ENCODE results near the gene GPR27.

Gene GPR27, protein sequence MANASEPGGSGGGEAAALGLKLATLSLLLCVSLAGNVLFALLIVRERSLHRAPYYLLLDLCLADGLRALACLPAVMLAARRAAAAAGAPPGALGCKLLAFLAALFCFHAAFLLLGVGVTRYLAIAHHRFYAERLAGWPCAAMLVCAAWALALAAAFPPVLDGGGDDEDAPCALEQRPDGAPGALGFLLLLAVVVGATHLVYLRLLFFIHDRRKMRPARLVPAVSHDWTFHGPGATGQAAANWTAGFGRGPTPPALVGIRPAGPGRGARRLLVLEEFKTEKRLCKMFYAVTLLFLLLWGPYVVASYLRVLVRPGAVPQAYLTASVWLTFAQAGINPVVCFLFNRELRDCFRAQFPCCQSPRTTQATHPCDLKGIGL

DNA sequence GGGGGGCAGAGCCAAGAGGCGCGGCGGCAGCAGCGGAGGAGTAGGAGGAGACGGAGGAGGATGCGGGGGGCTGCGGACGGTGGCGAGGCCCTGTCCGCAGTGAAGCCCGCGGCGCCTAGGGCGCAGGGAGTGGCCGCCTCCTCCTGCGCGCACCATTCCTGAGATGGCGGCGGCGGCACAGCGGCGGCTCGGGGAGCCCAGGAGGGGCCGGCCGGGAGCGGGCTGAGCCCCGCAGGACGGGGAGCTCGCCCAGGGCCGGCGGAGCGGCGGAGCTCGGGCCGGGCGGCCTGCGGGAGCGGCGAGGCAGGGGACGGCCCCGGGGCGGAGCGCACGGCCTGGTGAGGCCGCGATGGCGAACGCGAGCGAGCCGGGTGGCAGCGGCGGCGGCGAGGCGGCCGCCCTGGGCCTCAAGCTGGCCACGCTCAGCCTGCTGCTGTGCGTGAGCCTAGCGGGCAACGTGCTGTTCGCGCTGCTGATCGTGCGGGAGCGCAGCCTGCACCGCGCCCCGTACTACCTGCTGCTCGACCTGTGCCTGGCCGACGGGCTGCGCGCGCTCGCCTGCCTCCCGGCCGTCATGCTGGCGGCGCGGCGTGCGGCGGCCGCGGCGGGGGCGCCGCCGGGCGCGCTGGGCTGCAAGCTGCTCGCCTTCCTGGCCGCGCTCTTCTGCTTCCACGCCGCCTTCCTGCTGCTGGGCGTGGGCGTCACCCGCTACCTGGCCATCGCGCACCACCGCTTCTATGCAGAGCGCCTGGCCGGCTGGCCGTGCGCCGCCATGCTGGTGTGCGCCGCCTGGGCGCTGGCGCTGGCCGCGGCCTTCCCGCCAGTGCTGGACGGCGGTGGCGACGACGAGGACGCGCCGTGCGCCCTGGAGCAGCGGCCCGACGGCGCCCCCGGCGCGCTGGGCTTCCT is at the start of gene GPR27:
GPR27 (plus strand) TSS at position 155 of the 909 bp plus-strand sequence; CDS start at position 350, 195 bp downstream.
- Histone ChIP-seq H3K4me1 (ENCODE audit: insufficient read depth, low read length) (no peaks in the 10 kb centered on the region), H3K27me3 (ENCODE audit: control insufficient read depth in 1 of 2, insufficient read depth in 2 of 2, low read length in 2 of 2) (no peaks in the 10 kb centered on the region), H3K4me3 (ENCODE audit: low read depth in 1 of 2, low read length in 2 of 2) (peak within 1 kb of the TSS; percentile 43 to 50), H3K27ac (ENCODE audit: low read depth, low read length) (no peak within 1 kb of the TSS), H3K9me3 (ENCODE audit: low read length) (no peaks in the 10 kb centered on the region), H3K36me3 (ENCODE audit: insufficient read depth, low read length) (no peaks in the 10 kb centered on the region), H3K9ac (ENCODE audit: low read length) (no peak within 1 kb of the TSS)

DNA sequence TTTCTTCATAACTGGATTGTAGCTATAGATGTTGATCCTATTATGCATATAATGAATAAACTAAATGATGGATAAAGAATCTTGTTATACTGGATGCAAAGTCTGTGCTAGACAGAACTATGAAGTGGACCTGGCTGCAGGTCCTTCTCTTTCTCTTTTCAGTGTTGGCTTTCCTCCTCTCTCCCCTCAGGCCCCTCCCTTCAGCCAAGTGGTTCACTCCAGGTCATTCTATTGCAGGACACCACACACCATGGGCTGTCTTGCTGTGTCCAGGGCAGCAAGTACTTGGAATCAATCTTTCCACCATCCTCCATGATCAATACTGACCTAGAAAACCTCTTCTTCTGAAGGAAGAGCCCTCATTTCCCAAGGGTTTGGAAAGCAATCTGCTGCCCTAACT is 48.7 kb upstream of the GPR27 start:
- H3K4me3 ChIP-seq (ENCODE audit: low read depth in 1 of 2, low read length in 2 of 2), result no peak overlapping the region
- H3K9ac ChIP-seq (ENCODE audit: low read length), result no peak overlapping the region
- H3K27me3 ChIP-seq (ENCODE audit: control insufficient read depth in 1 of 2, insufficient read depth in 2 of 2, low read length in 2 of 2), result no peaks in the 10 kb centered on the region
- H3K4me1 ChIP-seq (ENCODE audit: insufficient read depth, low read length), result peaks cover 7% of the 10 kb centered on the region
- H3K9me3 ChIP-seq (ENCODE audit: low read length), result no peaks in the 10 kb centered on the region
- H3K36me3 ChIP-seq (ENCODE audit: insufficient read depth, low read length), result peaks cover 18% of the 10 kb centered on the region
- H3K27ac ChIP-seq (ENCODE audit: low read depth, low read length), result no peak overlapping the region

DNA sequence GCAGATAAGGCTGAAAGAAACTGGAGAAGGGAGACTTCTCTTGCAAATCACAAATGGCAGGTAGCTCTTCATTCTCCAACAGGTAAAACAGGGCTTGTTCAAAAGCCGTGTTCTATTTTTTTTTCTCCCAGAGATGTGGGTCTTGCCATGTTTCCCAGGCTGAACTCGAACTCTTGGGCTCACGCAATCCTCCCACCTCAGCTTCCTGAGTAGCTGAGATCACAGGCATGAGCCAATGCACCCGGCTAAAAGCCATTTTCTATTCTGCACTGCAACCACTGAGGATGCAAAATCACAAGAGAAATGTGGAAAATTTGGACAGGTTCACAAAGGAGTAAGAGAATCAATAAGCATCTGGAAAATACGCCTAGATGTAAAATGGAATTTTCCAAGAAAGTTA is 48.0 kb upstream of the GPR27 start:
- Histone ChIP-seq H3K4me1 (ENCODE audit: insufficient read depth, low read length) (peaks cover 7% of the 10 kb centered on the region), H3K27ac (ENCODE audit: low read depth, low read length) (no peak overlapping the region), H3K36me3 (ENCODE audit: insufficient read depth, low read length) (peaks cover 22% of the 10 kb centered on the region), H3K9ac (ENCODE audit: low read length) (no peak overlapping the region), H3K9me3 (ENCODE audit: low read length) (no peaks in the 10 kb centered on the region), H3K27me3 (ENCODE audit: control insufficient read depth in 1 of 2, insufficient read depth in 2 of 2, low read length in 2 of 2) (no peaks in the 10 kb centered on the region), H3K4me3 (ENCODE audit: low read depth in 1 of 2, low read length in 2 of 2) (no peak overlapping the region)

DNA sequence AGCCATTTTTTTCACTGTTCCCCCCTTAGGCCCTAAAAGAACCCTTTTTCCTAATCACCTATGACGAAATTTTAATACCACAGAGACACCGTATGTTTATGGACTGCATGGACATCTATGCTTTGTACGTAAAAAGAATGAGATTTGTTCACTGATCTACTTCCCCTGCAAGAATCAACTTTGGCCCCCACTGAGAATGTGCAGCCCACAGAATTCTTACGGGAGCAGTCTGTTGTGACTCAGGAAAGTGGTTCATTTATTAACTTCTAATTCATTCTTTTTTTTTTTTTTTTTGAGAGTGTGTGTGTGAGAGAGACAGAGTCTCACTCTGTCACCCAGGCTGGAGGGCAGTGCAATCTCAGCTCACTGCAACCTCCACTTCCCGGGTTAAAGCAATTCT is 46.1 kb upstream of the GPR27 start:
- Histone ChIP-seq H3K4me3 (ENCODE audit: low read depth in 1 of 2, low read length in 2 of 2) (no peak overlapping the region), H3K9me3 (ENCODE audit: low read length) (no peaks in the 10 kb centered on the region), H3K4me1 (ENCODE audit: insufficient read depth, low read length) (peaks cover 12% of the 10 kb centered on the region), H3K27me3 (ENCODE audit: control insufficient read depth in 1 of 2, insufficient read depth in 2 of 2, low read length in 2 of 2) (no peaks in the 10 kb centered on the region), H3K9ac (ENCODE audit: low read length) (no peak overlapping the region), H3K27ac (ENCODE audit: low read depth, low read length) (no peak overlapping the region), H3K36me3 (ENCODE audit: insufficient read depth, low read length) (peaks cover 22% of the 10 kb centered on the region)

DNA sequence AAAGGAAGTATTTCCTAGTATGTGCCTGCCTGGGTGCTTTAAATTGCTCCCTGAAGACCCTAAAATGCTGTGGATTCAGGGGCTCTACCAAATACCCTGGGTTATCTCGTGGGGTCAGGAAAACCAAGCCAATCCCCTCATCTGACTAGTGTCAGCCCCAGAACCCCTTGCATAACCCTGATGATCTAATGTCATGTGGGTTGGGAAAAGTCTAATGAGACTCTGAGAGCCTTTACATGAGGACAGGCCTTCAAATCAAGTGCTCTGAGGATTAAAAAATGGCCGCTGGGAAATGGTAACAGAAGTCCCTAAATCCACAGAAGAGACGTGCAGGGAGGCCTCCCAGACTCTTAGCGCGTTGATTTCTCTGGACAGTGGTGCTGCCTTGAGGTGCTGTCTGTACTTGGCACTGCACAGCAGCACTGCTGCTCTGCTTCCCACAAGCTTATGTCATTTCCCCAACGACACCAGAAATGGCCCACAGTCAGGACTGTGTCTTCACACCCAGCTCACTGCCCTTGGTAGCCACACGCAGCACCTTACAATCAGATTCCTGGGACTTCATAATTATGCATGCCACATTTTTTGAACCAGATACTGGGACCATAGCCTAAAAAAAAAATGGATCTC is 45.1 kb upstream of the GPR27 start:
- no peaks in the 10 kb centered on the region for H3K9me3 ChIP-seq (ENCODE audit: low read length)
- H3K4me1 ChIP-seq (ENCODE audit: insufficient read depth, low read length), result peaks cover 12% of the 10 kb centered on the region
- peaks cover 22% of the 10 kb centered on the region for H3K36me3 ChIP-seq (ENCODE audit: insufficient read depth, low read length)
- H3K9ac ChIP-seq (ENCODE audit: low read length), result no peak overlapping the region
- no peaks in the 10 kb centered on the region for H3K27me3 ChIP-seq (ENCODE audit: control insufficient read depth in 1 of 2, insufficient read depth in 2 of 2, low read length in 2 of 2)
- no peak overlapping the region for H3K4me3 ChIP-seq (ENCODE audit: low read depth in 1 of 2, low read length in 2 of 2)
- H3K27ac ChIP-seq (ENCODE audit: low read depth, low read length), result no peak overlapping the region

DNA sequence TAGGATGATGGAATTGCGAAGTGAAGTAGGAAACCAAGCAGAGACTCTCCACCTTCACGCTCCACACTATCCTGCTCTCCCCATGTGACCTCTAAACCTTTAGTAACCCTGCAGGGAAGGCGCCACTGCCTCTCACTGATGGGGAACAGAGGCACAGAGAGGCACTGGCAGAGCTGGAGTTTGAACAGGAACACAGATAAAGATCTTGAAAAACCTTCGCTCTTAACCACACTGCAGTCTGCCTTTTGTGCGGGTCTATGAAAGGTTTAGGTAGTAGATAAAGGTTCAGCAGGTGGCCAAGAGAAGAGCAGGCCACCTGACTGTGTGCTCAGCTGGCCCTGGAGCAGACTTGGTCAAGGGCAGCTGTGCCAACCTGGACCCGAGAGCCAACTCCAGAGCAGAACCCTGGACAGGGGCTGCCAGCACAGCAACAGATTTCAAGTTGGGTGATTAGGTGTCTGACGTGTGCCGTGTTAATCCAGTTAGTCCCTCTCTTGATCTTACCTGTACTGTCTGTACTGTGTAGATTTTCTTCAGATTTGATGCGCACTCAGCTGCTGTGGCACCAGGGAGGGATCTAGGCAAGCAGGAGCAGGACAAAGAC is 43.6 kb upstream of the GPR27 start:
- Histone ChIP-seq H3K9ac (ENCODE audit: low read length) (no peak overlapping the region), H3K36me3 (ENCODE audit: insufficient read depth, low read length) (peaks cover 18% of the 10 kb centered on the region), H3K27ac (ENCODE audit: low read depth, low read length) (no peak overlapping the region), H3K27me3 (ENCODE audit: control insufficient read depth in 1 of 2, insufficient read depth in 2 of 2, low read length in 2 of 2) (no peaks in the 10 kb centered on the region), H3K9me3 (ENCODE audit: low read length) (no peaks in the 10 kb centered on the region), H3K4me1 (ENCODE audit: insufficient read depth, low read length) (peaks cover 4% of the 10 kb centered on the region), H3K4me3 (ENCODE audit: low read depth in 1 of 2, low read length in 2 of 2) (no peak overlapping the region)

DNA sequence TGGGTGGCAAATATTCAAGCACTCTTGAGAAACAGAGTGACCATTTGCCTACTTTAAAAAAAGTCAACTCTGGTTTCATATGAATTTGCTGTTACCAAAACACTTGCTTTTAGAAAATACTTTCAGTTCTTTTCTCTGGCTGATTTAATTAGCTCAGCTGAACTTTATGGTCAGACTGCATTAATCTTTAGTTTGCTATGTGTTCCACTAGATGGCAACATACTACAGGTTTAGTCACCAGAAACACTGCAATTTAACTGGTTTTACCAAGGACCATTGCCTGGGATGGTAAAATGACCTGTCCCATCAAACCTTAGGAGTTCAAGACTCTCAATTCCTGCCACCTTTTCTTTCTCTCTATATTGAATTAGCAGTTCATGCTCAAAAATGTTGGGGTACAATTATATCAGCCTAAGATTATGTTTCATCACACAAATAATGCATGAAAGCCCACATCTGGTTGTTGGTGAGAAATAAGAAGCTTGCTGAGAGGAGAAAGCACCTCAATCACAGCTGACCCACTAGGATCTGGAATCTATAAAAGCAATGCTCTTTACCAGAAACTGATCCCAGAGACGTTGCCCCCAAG is 42.7 kb upstream of the GPR27 start:
- peaks cover 4% of the 10 kb centered on the region for H3K4me1 ChIP-seq (ENCODE audit: insufficient read depth, low read length)
- H3K9ac ChIP-seq (ENCODE audit: low read length), result no peak overlapping the region
- no peak overlapping the region for H3K4me3 ChIP-seq (ENCODE audit: low read depth in 1 of 2, low read length in 2 of 2)
- H3K9me3 ChIP-seq (ENCODE audit: low read length), result no peaks in the 10 kb centered on the region
- H3K36me3 ChIP-seq (ENCODE audit: insufficient read depth, low read length), result peaks cover 16% of the 10 kb centered on the region
- no peak overlapping the region for H3K27ac ChIP-seq (ENCODE audit: low read depth, low read length)
- H3K27me3 ChIP-seq (ENCODE audit: control insufficient read depth in 1 of 2, insufficient read depth in 2 of 2, low read length in 2 of 2), result no peaks in the 10 kb centered on the region

DNA sequence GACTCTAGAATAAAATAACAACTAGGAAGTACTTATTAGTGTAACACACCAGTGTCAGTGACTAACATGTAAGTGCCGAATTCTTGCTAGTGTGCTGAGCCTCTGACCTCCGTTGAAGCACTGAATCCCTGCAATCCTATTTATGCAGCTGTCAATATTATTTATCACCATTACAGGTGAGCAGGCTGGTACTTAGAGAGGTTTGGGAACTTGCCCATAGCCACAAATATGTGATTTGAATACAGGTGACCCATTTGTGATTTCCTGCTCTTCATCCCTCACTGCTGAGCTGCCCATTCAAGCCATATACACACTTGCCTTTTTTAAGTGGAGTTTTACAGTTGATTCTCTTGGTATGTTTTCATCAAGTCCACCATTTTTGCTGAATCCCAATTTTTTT is 40.6 kb upstream of the GPR27 start:
- peaks cover 16% of the 10 kb centered on the region for H3K36me3 ChIP-seq (ENCODE audit: insufficient read depth, low read length)
- H3K9ac ChIP-seq (ENCODE audit: low read length), result no peak overlapping the region
- H3K4me1 ChIP-seq (ENCODE audit: insufficient read depth, low read length), result peaks cover 4% of the 10 kb centered on the region
- H3K27me3 ChIP-seq (ENCODE audit: control insufficient read depth in 1 of 2, insufficient read depth in 2 of 2, low read length in 2 of 2), result no peaks in the 10 kb centered on the region
- no peak overlapping the region for H3K4me3 ChIP-seq (ENCODE audit: low read depth in 1 of 2, low read length in 2 of 2)
- H3K27ac ChIP-seq (ENCODE audit: low read depth, low read length), result no peak overlapping the region
- no peaks in the 10 kb centered on the region for H3K9me3 ChIP-seq (ENCODE audit: low read length)

DNA sequence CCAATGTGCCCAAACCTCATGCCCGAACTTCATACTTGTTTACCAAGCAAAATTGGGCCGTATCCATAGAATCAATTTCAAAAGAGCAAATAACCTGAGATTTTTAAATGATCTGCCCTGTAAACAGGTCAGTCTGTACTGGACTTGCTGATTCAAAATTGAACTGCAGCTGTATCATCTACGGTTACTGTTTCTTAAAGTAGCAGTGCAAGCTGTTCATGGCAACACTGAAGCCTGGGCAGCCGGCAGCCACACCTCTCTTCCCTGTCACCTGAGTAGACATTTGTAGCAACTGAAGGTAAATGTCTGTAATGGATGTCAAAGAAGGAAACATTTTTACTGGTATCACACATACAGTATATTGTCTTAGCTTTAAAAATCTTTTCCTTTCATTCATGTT is 39.1 kb upstream of the GPR27 start:
- no peaks in the 10 kb centered on the region for H3K27me3 ChIP-seq (ENCODE audit: control insufficient read depth in 1 of 2, insufficient read depth in 2 of 2, low read length in 2 of 2)
- peaks cover 7% of the 10 kb centered on the region for H3K36me3 ChIP-seq (ENCODE audit: insufficient read depth, low read length)
- no peak overlapping the region for H3K27ac ChIP-seq (ENCODE audit: low read depth, low read length)
- H3K4me3 ChIP-seq (ENCODE audit: low read depth in 1 of 2, low read length in 2 of 2), result no peak overlapping the region
- no peaks in the 10 kb centered on the region for H3K9me3 ChIP-seq (ENCODE audit: low read length)
- H3K4me1 ChIP-seq (ENCODE audit: insufficient read depth, low read length), result peaks cover 4% of the 10 kb centered on the region
- H3K9ac ChIP-seq (ENCODE audit: low read length), result no peak overlapping the region

DNA sequence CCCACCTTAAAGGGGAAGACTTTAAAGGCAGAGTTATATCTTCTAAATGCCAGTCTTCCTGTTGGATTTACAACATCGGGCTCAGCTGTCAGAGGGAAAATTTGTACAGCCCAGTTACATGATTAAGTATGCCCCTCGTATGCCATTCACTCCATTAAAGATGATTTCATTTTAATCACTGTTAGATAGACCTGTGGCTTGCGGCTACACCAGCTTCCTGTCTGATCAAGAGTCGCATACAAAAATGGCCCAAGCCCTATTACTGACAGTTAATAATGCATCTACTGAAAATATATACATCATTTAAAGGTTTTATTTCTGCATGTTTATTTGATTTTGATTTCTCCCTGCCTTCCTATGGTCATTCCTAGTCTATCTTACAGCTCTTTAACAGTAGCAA is 35.6 kb upstream of the GPR27 start:
- H3K9ac ChIP-seq (ENCODE audit: low read length), result no peak overlapping the region
- H3K9me3 ChIP-seq (ENCODE audit: low read length), result no peaks in the 10 kb centered on the region
- no peak overlapping the region for H3K4me3 ChIP-seq (ENCODE audit: low read depth in 1 of 2, low read length in 2 of 2)
- H3K4me1 ChIP-seq (ENCODE audit: insufficient read depth, low read length), result no peaks in the 10 kb centered on the region
- no peaks in the 10 kb centered on the region for H3K27me3 ChIP-seq (ENCODE audit: control insufficient read depth in 1 of 2, insufficient read depth in 2 of 2, low read length in 2 of 2)
- no peaks in the 10 kb centered on the region for H3K36me3 ChIP-seq (ENCODE audit: insufficient read depth, low read length)
- H3K27ac ChIP-seq (ENCODE audit: low read depth, low read length), result no peak overlapping the region

DNA sequence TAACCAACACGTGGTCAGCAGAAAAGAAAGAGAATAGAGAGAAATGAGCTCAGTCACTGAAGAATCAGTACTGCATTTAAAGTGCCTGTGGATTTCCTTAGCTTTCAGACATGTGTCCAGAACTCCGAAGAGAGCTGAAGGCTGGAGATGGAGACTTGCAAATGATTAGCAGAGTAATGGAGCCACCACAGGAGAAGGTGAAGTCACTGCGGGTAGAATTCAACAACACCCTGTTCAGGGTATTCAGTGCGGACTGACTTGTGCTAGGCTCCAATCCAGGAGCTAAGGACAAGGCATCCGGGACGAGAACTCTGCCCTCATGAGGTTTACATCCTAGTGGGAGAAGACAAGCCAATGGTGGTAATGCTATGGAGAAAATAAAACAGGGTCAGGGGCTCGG is 32.7 kb upstream of the GPR27 start:
- no peaks in the 10 kb centered on the region for H3K27me3 ChIP-seq (ENCODE audit: control insufficient read depth in 1 of 2, insufficient read depth in 2 of 2, low read length in 2 of 2)
- no peaks in the 10 kb centered on the region for H3K9me3 ChIP-seq (ENCODE audit: low read length)
- H3K4me3 ChIP-seq (ENCODE audit: low read depth in 1 of 2, low read length in 2 of 2), result no peak overlapping the region
- H3K27ac ChIP-seq (ENCODE audit: low read depth, low read length), result no peak overlapping the region
- no peaks in the 10 kb centered on the region for H3K36me3 ChIP-seq (ENCODE audit: insufficient read depth, low read length)
- peaks cover 14% of the 10 kb centered on the region for H3K4me1 ChIP-seq (ENCODE audit: insufficient read depth, low read length)
- no peak overlapping the region for H3K9ac ChIP-seq (ENCODE audit: low read length)
